CD4-positive, alpha-beta T cell treated with Interleukin-12 subunit alpha and Interleukin-12 subunit beta, for 1 hour (primary cell): ENCODE data around the gene TBC1D12.
A peak's percentile ranks its signal among the peaks of the same experiment; 100 is the strongest.
"Not testable (repeated sequence)": the region's sequence is repeated elsewhere in the genome, so short reads cannot be mapped to it uniquely, and the experiment has no call there.

ENCODE experiments used
- DNase-seq: peaks from one replicate; pipeline ENCODE4 v3.0.0-alpha.2; 2020

Gene TBC1D12

GRCh38 chr10:94461503-94461902 is 59.2 kb downstream of the TBC1D12 start:
- no peak for DNase-seq

DNA sequence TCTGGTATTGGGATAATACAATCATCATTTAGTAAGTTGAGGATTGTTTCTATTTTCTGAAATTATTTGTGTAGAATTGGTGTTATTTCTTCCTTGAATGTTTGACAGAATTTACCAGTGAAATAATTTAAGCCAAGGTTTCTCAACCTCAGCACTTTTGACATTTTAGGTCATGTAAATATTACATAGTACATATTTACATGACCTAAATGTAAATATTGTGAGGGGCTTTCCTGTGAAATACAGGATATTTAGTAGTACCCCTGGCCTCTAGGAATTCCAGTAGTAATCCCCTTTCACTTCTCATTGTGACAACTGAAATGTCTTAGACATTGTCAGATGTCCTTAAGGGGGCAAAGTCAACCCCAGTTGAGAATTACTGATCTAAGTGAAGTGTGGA is 59.8 kb downstream of the TBC1D12 start:
- no peak for DNase-seq

DNA sequence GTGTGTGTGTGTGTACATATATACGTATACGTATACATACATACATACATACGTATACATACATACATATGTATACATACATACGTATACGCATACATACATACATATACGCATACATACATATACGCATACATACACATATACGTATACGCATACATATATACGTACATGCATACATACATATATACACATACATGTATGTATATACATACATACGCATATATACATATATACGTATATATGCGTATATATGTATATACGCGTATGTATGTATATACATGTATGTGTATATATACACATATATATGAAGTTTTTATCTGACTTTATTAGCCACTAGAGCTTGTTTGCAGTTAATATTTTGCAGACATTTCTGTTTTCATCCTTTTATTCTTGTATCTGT is 63.3 kb downstream of the TBC1D12 start:
- DNase-seq: no peak

DNA sequence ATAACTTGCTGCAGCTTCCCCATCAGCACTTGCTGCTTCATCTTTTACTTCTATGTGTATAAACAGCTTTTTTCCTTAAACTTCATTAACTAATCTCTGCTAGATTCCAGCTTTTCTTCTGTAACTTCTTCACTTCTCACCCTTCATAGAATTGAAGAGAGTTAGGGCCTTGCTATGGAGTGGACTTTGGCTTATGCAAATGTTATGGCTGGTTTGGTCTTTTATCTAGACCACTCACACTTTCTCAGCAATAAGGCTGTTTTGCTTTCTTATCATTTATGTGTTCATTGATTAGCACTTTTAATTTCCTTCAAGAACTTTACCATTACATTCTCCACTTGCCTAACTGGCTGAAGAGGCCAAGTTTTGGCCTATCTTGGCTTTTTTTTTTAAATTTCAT is 79.1 kb downstream of the TBC1D12 start:
- no peak for DNase-seq

GRCh38 chr10:94483970-94484369 is 81.6 kb downstream of the TBC1D12 start:
- no peak for DNase-seq

DNA sequence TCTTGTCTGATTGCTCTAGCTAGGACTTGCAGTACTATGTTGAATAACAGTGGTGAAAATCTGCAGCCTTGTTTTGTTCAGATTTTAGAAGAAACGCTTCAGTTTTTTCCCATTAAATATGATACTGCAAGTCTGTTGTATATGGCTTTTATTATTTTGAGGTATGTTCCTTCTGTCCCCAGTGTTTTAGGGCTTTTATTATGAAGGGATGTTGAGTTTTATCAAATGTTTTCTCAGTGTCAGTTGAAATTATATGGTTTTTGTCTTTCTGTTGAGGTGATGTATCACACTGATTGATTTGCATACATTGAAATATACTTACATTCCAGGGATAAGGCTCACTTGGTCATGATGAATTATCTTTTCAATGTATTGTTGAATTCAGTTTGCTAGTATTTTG is 82.8 kb downstream of the TBC1D12 start:
- no peak for DNase-seq

DNA sequence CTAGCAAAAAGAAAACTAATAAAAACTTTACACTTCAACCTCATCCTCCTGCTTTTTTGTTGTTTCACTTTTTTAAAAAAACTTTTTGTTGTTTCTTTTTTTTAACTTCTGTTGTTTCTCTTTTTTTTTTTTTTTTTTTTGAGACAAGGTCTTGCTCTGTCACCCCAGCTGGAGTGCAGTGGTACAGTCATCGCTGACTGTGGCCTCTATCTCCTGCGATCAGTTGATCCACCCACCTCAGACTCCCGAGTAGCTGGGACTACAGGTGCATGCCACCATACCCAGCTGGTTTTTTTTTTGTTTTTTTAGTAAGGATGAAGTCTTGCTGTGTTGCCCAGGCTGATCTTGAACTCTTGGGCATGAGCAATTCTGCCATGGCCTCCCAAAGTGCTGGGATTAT is 85.2 kb downstream of the TBC1D12 start:
- DNase-seq: no peak

DNA sequence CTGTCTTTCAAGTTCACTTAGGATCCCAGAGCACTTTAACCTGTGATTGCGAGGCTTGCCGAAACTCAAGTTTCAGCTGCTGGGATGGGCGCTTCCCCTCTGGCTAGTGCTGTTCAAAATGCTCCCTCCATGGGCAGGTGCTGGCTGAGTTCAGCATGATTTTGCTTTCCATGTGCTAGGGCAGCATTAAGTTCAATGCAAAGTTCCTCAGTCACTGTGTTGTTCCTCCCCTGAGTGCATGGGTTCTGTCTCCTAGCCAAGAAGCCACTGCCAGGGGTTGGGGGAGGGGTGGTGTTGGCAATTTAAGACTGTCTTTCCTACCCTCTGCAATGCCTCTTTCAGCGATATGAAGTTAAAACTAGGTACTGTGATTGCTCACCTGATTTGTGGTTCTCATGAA is 86.8 kb downstream of the TBC1D12 start:
- DNase-seq: no peak

- DNase-seq: no peak
Measured at GRCh38 chr10:94489976-94490788, 87.8 kb downstream of the TBC1D12 start.

DNA sequence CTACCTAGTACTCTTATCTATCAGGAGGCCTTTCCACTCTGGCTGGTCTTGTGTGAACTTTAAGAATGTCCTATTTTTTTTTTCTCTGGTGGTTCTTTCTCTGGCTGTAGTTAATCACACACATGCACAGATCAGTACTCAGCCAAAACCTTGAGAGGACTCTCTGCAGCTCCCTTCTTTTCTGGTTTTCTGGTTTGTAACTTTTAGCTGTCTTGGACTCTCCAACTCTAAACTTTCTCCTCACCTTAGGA is 88.4 kb downstream of the TBC1D12 start:
- DNase-seq: no peak

- DNase-seq: no peak
Measured at GRCh38 chr10:94493463-94493862, 91.1 kb downstream of the TBC1D12 start.

GRCh38 chr10:94496010-94496409 is 93.7 kb downstream of the TBC1D12 start:
- no peak for DNase-seq

- DNase-seq: no peak
Measured at GRCh38 chr10:94496646-94497045, 94.3 kb downstream of the TBC1D12 start.

GRCh38 chr10:94500063-94500462 is 97.7 kb downstream of the TBC1D12 start:
- DNase-seq: no peak

DNA sequence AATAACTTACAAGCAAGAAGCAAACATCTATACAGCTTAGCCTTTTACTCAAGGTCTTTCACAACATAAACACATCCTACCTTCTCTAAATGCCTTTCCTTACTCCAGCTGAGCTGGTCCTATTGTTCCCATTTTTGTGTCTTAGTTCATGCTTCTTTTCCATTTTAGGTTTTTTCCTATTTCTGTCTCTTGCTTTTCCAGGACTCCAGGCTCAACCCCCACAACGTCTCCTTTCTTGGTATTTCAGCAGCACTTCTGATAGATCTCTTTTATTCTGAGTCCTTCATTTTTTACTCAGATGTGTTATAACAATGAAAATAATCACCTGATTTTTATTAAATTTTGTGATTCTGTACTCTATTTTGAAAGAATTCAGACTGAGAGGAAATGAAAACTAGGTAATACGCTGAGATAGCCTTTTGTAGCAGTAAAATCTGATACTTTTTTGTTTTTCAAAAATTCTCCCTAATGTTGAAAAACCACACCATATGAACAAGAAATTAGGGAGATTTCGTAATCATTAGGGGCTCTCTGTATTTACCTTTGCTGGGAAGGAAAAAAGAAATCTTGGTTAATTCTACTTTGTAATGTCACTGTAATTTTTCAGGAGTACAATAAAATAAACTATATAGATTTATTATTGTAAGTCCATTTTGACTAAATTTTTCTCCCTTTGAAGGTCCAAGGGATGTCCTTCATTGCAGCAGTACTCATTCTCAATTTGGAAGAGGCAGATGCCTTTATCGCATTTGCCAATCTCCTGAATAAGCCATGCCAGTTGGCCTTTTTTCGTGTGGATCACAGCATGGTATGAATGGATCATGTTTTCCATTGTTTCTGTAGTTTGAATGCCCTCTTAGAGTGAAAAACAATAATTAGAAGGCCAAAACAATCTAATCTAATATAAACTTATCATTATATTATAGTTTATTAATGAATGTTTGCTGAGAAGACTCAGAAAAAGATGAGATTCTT is 119.2 kb downstream of the TBC1D12 start:
- DNase-seq: no peak

DNA sequence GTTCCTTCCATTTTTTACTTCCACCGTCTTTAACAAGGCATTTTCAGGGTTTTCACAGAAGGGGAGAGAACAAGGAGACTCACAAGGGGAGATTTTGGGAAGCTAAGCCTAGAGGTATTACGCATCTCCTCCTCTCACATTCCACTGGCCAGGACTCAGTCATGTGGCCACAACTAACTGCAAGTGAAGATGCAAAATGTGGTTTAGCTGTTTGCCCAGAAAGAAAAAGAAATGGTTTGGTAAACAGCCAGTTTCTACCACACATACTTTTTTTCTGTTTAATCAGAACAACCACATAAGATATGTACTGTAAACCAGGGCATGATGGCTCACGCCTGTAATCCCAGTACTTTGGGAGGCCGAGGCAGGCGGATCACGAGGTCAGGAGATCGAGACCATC is 121.8 kb downstream of the TBC1D12 start:
- DNase-seq: no peak

GRCh38 chr10:94524711-94525110 is 122.4 kb downstream of the TBC1D12 start:
- DNase-seq: no peak

- not testable (repeated sequence) for DNase-seq
Measured at GRCh38 chr10:94531550-94531949, 129.2 kb downstream of the TBC1D12 start.

DNA sequence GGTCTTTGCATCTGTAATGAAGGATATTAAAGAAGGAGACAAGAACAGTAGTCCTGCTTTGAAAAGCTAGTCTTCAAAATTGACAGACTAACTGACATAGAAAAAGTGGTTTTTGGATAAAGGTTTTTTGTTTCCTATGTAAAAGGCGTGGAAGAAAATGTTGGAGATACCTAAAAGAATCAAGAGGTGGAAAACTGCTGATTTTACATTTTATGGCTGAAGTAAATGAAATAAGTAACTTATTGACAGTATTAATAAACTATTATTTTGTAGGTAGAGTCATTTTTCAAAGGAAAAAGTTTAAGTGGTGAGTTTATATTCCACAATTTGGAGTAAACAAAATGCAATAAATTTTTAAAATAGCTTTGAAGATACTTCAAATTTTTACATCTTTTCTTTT is 130.7 kb downstream of the TBC1D12 start:
- DNase-seq: no peak

- not testable (repeated sequence) for DNase-seq
Measured at GRCh38 chr10:94542282-94542681, 139.9 kb downstream of the TBC1D12 start.

GRCh38 chr10:94545391-94546048 is 143.2 kb downstream of the TBC1D12 start, which contains the start of gene HELLS:
Gene HELLS, plus strand, starts transcription at chr10:94545788. Its CDS starts 134 bp downstream, at chr10:94545922.
- peak; percentile 80 for DNase-seq

- no peak for DNase-seq
Measured at GRCh38 chr10:94546049-94546900, 143.9 kb downstream of the TBC1D12 start.

- DNase-seq: no peak
Measured at GRCh38 chr10:94546901-94547185, 144.5 kb downstream of the TBC1D12 start.
